ENCODE measurements around the gene USF1.

GRCh38 chr1:161083748-161084596, 38.2 kb upstream of the USF1 start:
- TF ChIP-seq OSR1 (CRISPR knock-in tag; IDR thresholded peaks at IDR 0.05) (no peak), GLIS3 (CRISPR knock-in tag; IDR thresholded peaks at IDR 0.05) (no peak), PATZ1 (CRISPR knock-in tag; IDR thresholded peaks at IDR 0.05; ENCODE audit: borderline replicate concordance) (no peak), ZNF70 (CRISPR knock-in tag; IDR thresholded peaks at IDR 0.05) (no peak)
